WTC11 (cell line): ENCODE data around the gene CHID1. TPM values are rescaled to one million over a fixed set of nuclear protein-coding genes. Genes with fewer than 3 reads are reported as not detected.

ENCODE experiments used
- EMX1 ChIP-seq: fragments of 250-450 bp; sonication (Bioruptor Pico); IDR thresholded peaks from 2 replicates; pipeline ENCODE4 v1.8.0; 2021; ENCODE audit warnings: mild to moderate bottlenecking
- FOXJ3 ChIP-seq: sonication (generic); formaldehyde crosslinking; IDR thresholded peaks from 2 replicates; pipeline ENCODE4 v1.9.0; 2021; ENCODE audit warnings: missing genetic modification reagents, mild to moderate bottlenecking, borderline replicate concordance
- FOXK1 ChIP-seq: sonication (generic); formaldehyde crosslinking; IDR thresholded peaks from 2 replicates; pipeline ENCODE4 v1.8.0; 2022; ENCODE audit warnings: mild to moderate bottlenecking, moderate library complexity, missing genetic modification reagents
- FOXP1 ChIP-seq: sonication (generic); formaldehyde crosslinking; IDR thresholded peaks from 2 replicates; pipeline ENCODE4 v1.8.0; 2022; ENCODE audit warnings: missing genetic modification reagents, mild to moderate bottlenecking, moderate library complexity, borderline replicate concordance
- GRHL2 ChIP-seq: fragments of 250-450 bp; sonication (Bioruptor Pico); IDR thresholded peaks from 2 replicates; pipeline ENCODE4 v1.8.0; 2022; ENCODE audit warnings: mild to moderate bottlenecking, moderate library complexity; ENCODE audit not compliant: insufficient replicate concordance, severe bottlenecking
- HMGA2 ChIP-seq: fragments of 250-450 bp; sonication (Bioruptor Pico); IDR thresholded peaks from 2 replicates; pipeline ENCODE4 v1.4.0; 2021; ENCODE audit warnings: mild to moderate bottlenecking, moderate library complexity
- HMGXB4 ChIP-seq: sonication (generic); formaldehyde crosslinking; IDR thresholded peaks from 2 replicates; pipeline ENCODE4 v1.8.1; 2023; ENCODE audit warnings: mild to moderate bottlenecking, moderate library complexity, missing genetic modification reagents
- IRF1 ChIP-seq: sonication (generic); formaldehyde crosslinking; IDR thresholded peaks from 2 replicates; pipeline ENCODE4 v1.8.0; 2023; ENCODE audit warnings: missing genetic modification reagents
- MAX ChIP-seq: sonication (generic); formaldehyde crosslinking; IDR thresholded peaks from 2 replicates; pipeline ENCODE4 v1.8.0; 2022; ENCODE audit warnings: mild to moderate bottlenecking, missing genetic modification reagents
- NFYB ChIP-seq: sonication (generic); formaldehyde crosslinking; conservative IDR thresholded peaks from 2 replicates; pipeline ENCODE4 v1.8.0; 2022; ENCODE audit warnings: low read depth, missing genetic modification reagents
- PREB ChIP-seq: sonication (generic); formaldehyde crosslinking; IDR thresholded peaks from 2 replicates; pipeline ENCODE4 v1.8.1; 2022; ENCODE audit warnings: mild to moderate bottlenecking, missing genetic modification reagents, moderate library complexity, borderline replicate concordance
- SP1 ChIP-seq: sonication (generic); formaldehyde crosslinking; conservative IDR thresholded peaks from 2 replicates; pipeline ENCODE4 v1.8.1; 2022; ENCODE audit warnings: missing genetic modification reagents
- STAT6 ChIP-seq: sonication (generic); formaldehyde crosslinking; conservative IDR thresholded peaks from 2 replicates; pipeline ENCODE4 v1.8.1; 2023; ENCODE audit warnings: mild to moderate bottlenecking, low read depth, missing genetic modification reagents, moderate library complexity
- TEAD1 ChIP-seq: sonication (generic); formaldehyde crosslinking; IDR thresholded peaks from 2 replicates; pipeline ENCODE4 v1.8.0; 2022; ENCODE audit warnings: mild to moderate bottlenecking, missing genetic modification reagents
- USF1 ChIP-seq: sonication (generic); formaldehyde crosslinking; IDR thresholded peaks from 2 replicates; pipeline ENCODE4 v1.8.0; 2022; ENCODE audit warnings: mild to moderate bottlenecking, missing genetic modification reagents
- USF2 ChIP-seq: sonication (generic); formaldehyde crosslinking; IDR thresholded peaks from 2 replicates; pipeline ENCODE4 v1.8.1; 2023; ENCODE audit warnings: mild to moderate bottlenecking, missing genetic modification reagents, moderate library complexity
- ZNF121 ChIP-seq: sonication (generic); formaldehyde crosslinking; IDR thresholded peaks from 2 replicates; pipeline ENCODE4 v1.8.0; 2023; ENCODE audit warnings: missing genetic modification reagents
- ZNF138 ChIP-seq: sonication (generic); formaldehyde crosslinking; conservative IDR thresholded peaks from 2 replicates; pipeline ENCODE4 v1.8.1; 2022; ENCODE audit warnings: mild to moderate bottlenecking, moderate library complexity, missing genetic modification reagents
- ZNF396 ChIP-seq: fragments of 250-450 bp; sonication (Bioruptor Pico); IDR thresholded peaks from 2 replicates; pipeline ENCODE4 v1.8.0; 2021; ENCODE audit warnings: mild to moderate bottlenecking, moderate library complexity, borderline replicate concordance
- ZNF416 ChIP-seq: fragments of 250-450 bp; sonication (Bioruptor Pico); IDR thresholded peaks from 2 replicates; pipeline ENCODE4 v1.9.0; 2021; ENCODE audit warnings: mild to moderate bottlenecking, inconsistent platforms
- ZNF532 ChIP-seq: fragments of 250-450 bp; sonication (Bioruptor Pico); IDR thresholded peaks from 2 replicates; pipeline ENCODE4 v1.9.0; 2021; ENCODE audit warnings: mild to moderate bottlenecking, borderline replicate concordance
- ZNF671 ChIP-seq: fragments of 250-450 bp; sonication (Bioruptor Pico); IDR thresholded peaks from 2 replicates; pipeline ENCODE4 v1.8.0; 2021; ENCODE audit warnings: mild to moderate bottlenecking
- total RNA-seq: library from RNA; stranded (reverse); gene quantifications from 3 replicates; pipeline ENCODE4 v1.2.3, GENCODE V29; 2021

Gene CHID1
- total RNA-seq, 1 experiment from 2014 or later, result 92.8 TPM

GRCh38 chr11:830295-831117 lies 80.1 kb downstream of the CHID1 start (continued):
- TF ChIP-seq STAT6 (CRISPR knock-in tag) (no peak), USF2 (CRISPR knock-in tag) (peak; percentile 83), ZNF416 (CRISPR knock-in tag) (no peak), EMX1 (CRISPR knock-in tag) (no peak), TEAD1 (CRISPR knock-in tag) (0 out of 2 replicates have a peak, but pooled peaks have one; percentile 17), PREB (CRISPR knock-in tag) (no peak), ZNF671 (CRISPR knock-in tag) (no peak), USF1 (CRISPR knock-in tag) (peak; percentile 77; the same call in 1 of the 2 replicates), FOXJ3 (CRISPR knock-in tag) (no peak), ZNF121 (0 out of 2 replicates have a peak, but pooled peaks have one; percentile 20), FOXK1 (CRISPR knock-in tag) (no peak), HMGA2 (CRISPR knock-in tag) (no peak), FOXP1 (no peak), MAX (CRISPR knock-in tag) (peak; percentile 82; the same call in 1 of the 2 replicates), ZNF532 (no peak), SP1 (CRISPR knock-in tag) (peak; percentile 20; the same call in 1 of the 2 replicates), ZNF396 (CRISPR knock-in tag) (no peak), HMGXB4 (CRISPR knock-in tag) (no peak), ZNF138 (CRISPR knock-in tag) (no peak), IRF1 (peak; percentile 54; the same call in 1 of the 2 replicates), GRHL2 (CRISPR knock-in tag) (no peak), NFYB (CRISPR knock-in tag) (peak; percentile 32; the same call in 1 of the 2 replicates)
